NCI-H526 treated with DMSO at 0.1 percent for 48 hours (cell line): ENCODE results near the gene PCDHA1.
"Not testable (repeated sequence)": the region's sequence is repeated elsewhere in the genome, so short reads cannot be mapped to it uniquely, and the experiment has no call there.

Experiments used
- DNase-seq: peaks from one replicate; lab custom pipeline; 2025; lab: John Stamatoyannopoulos, UW

PCDHA1 gene

DNA sequence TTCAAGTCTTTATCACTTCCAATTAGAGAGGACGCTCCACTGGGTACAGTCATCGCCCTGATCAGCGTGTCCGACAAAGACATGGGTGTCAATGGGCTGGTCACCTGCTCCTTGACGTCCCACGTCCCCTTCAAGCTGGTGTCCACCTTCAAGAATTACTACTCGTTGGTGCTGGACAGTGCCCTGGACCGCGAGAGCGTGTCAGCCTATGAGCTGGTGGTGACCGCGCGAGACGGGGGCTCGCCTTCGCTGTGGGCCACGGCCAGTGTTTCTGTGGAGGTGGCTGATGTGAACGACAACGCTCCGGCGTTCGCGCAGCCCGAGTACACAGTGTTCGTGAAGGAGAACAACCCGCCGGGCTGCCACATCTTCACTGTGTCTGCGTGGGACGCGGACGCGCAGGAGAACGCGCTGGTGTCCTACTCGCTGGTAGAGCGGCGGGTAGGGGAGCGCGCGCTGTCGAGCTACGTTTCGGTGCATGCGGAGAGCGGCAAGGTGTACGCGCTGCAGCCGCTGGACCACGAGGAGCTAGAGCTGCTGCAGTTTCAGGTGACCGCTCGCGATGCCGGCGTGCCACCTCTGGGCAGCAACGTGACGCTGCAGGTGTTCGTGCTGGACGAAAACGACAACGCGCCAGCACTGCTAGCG lies 22.4 kb downstream of the PCDHA1 start:
- DNase-seq = not testable (repeated sequence)

- DNase-seq = no peak
Measured at GRCh38 chr5:140808889-140809291, 22.9 kb downstream of the PCDHA1 start.

- no peak for DNase-seq
Measured at GRCh38 chr5:140821375-140822280, 35.7 kb downstream of the PCDHA1 start, which contains the start of gene PCDHA5. TSS of gene PCDHA5 (plus strand) at chr5:140821613.

GRCh38 chr5:140822281-140822629 lies 36.3 kb downstream of the PCDHA1 start:
- no peak for DNase-seq

- DNase-seq = not testable (repeated sequence)
Measured at GRCh38 chr5:140822969-140823368, 37.0 kb downstream of the PCDHA1 start.

DNA sequence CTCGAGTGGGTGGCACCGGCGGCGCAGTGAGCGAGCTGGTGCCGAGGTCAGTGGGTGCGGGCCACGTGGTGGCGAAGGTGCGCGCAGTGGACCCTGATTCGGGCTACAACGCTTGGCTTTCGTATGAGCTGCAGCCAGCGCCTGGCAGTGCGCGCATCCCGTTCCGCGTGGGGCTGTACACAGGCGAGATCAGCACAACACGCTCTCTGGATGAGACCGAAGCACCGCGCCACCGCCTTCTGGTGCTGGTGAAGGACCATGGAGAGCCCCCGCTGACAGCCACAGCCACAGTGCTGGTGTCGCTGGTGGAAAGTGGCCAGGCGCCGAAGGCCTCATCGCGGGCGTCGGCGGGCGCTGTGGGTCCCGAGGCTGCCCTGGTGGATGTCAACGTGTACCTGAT lies 37.5 kb downstream of the PCDHA1 start:
- DNase-seq = no peak

- DNase-seq = no peak
Measured at GRCh38 chr5:140827704-140828361, 41.9 kb downstream of the PCDHA1 start, which contains the start of gene PCDHA6. TSS of gene PCDHA6 (plus strand) at chr5:140827960. CDS start at chr5:140828092, 132 bp downstream.

DNA sequence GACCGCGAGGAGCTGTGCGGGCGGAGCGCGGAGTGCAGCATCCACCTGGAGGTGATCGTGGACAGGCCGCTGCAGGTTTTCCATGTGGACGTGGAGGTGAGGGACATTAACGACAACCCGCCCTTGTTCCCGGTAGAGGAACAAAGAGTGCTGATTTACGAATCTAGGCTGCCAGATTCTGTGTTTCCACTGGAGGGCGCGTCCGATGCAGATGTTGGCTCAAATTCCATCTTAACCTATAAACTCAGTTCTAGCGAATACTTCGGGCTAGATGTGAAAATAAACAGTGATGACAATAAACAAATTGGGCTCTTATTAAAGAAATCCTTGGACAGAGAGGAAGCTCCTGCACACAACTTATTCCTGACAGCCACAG lies 42.4 kb downstream of the PCDHA1 start:
- no peak for DNase-seq

- DNase-seq = not testable (repeated sequence)
Measured at GRCh38 chr5:140829511-140830501, 43.9 kb downstream of the PCDHA1 start.

DNA sequence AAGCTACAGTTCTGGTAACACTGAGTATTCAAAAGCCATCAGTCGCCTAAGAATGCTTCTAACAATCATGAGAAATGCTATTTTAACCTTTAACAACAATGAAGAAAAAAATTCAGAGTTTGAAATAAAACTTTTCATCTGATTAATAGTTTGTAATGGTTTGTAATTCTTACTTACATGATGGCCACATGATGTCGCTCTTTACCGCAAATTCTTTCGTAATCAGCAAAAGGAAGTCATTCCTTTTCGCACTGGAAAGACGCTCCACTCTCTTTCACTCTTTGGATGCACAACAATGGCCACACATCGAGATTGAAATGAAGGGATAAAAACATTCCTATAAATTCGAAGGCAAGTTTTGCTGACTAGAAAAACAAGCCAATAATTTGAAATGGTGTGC lies 48.1 kb downstream of the PCDHA1 start, which contains the start of gene PCDHA7:
PCDHA7 (plus strand) TSS at position 277 of the 400 bp plus-strand sequence; CDS start at position 392, 115 bp downstream.
- DNase-seq = no peak

DNA sequence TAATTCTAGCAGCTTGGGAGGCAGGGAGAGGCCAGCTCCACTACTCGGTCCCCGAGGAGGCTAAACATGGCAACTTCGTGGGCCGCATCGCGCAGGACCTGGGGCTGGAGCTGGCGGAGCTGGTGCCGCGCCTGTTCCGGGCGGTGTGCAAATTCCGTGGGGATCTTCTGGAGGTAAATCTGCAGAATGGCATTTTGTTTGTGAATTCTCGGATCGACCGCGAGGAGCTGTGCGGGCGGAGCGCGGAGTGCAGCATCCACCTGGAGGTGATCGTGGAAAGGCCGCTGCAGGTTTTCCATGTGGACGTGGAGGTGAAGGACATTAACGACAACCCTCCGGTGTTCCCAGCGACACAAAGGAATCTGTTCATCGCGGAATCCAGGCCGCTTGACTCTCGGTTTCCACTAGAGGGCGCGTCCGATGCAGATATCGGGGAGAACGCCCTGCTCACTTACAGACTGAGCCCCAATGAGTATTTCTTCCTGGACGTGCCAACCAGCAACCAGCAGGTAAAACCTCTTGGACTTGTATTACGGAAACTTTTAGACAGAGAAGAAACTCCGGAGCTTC lies 48.6 kb downstream of the PCDHA1 start:
- not testable (repeated sequence) for DNase-seq

- no peak for DNase-seq
Measured at GRCh38 chr5:140835622-140836510, 49.9 kb downstream of the PCDHA1 start.

GRCh38 chr5:140840978-140841962 lies 55.3 kb downstream of the PCDHA1 start, which contains the start of gene PCDHA8:
TSS of gene PCDHA8 (plus strand) at chr5:140841187. CDS start at chr5:140841322, 135 bp downstream.
- DNase-seq = no peak

- no peak for DNase-seq
Measured at GRCh38 chr5:140842798-140843733, 57.1 kb downstream of the PCDHA1 start.

DNA sequence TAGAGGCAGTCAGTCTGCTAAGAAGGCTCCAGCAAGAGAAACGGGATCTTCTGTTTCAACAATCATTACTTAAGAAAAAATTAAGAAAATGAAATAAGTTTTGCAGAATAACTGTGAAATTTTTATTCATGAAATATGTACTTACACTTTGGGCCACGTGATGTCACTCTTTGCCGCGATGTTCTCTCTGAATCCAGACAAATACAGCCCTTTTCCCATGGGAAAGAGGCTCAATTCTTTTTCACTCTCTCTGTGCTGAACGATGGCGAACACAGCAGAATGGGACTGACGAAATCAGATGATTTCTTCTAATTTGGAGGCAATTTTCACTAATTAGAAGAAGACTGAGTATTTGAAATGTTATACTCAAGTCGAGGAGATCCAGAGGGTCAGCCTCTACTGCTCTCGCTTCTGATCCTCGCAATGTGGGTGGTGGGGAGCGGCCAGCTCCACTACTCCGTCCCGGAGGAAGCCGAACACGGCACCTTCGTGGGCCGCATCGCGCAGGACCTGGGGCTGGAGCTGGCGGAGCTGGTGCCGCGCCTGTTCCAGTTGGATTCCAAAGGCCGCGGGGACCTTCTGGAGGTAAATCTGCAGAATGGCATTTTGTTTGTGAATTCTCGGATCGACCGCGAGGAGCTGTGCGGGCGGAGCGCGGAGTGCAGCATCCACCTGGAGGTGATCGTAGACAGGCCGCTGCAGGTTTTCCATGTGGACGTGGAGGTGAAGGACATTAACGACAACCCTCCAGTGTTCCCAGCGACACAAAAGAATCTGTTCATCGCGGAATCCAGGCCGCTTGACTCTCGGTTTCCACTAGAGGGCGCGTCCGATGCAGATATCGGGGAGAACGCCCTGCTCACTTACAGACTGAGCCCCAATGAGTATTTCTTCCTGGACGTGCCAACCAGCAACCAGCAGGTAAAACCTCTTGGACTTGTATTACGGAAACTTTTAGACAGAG lies 62.5 kb downstream of the PCDHA1 start, which contains the start of gene PCDHA9:
PCDHA9 (plus strand) TSS at position 244 of the 964 bp plus-strand sequence; CDS start at position 358, 114 bp downstream.
- DNase-seq = not testable (repeated sequence)
